ENCODE results near the gene UST. TPM values are rescaled to one million over a fixed set of nuclear protein-coding genes. Genes with fewer than 3 reads are reported as not detected.
"Not testable (repeated sequence)": the region's sequence is repeated elsewhere in the genome, so short reads cannot be mapped to it uniquely, and the experiment has no call there.

UST gene
- polyA plus RNA-seq, 1 donor (not counting 4 experiments of a cell fraction or from before 2014, with no cell fraction given) = 6.1 TPM

- no peaks in the 10 kb centered on the region for H3K36me3 ChIP-seq (ENCODE audit: control insufficient read depth in 2 of 2, extremely low read depth in 1 of 2, insufficient read depth in 2 of 2, low read length in 2 of 2)
- no peak overlapping the region for H3K4me2 ChIP-seq (ENCODE audit: control insufficient read depth, extremely low read depth, insufficient read depth, low read depth, low read length)
- H4K20me1 ChIP-seq (ENCODE audit: control insufficient read depth, extremely low read depth, insufficient read depth, low read length) = no peaks in the 10 kb centered on the region
- peaks cover 32% of the 10 kb centered on the region for H3K4me1 ChIP-seq (ENCODE audit: control insufficient read depth, extremely low read depth, insufficient read depth, low read length)
- H3K9me3 ChIP-seq (ENCODE audit: control insufficient read depth, low read depth, low read length) = no peaks in the 10 kb centered on the region
- no peaks in the 10 kb centered on the region for H3K9me1 ChIP-seq (ENCODE audit: control insufficient read depth, extremely low read depth, insufficient read depth, low read length)
- no peak for FAIRE-seq
- H2AFZ ChIP-seq (ENCODE audit: control insufficient read depth, low read length) = no peak overlapping the region
- H3K27me3 ChIP-seq (ENCODE audit: control insufficient read depth, extremely low read depth, insufficient read depth, low read length) = no peaks in the 10 kb centered on the region
- H3K4me3 ChIP-seq (ENCODE audit: control insufficient read depth in 2 of 3, extremely low read depth in 1 of 3, insufficient read depth in 2 of 3, low read depth in 1 of 3, low read length in 3 of 3) = no peak overlapping the region
- no peak for DNase-seq (ENCODE audit: low read depth, low spot score)
- TF ChIP-seq EZH2 (IDR thresholded peaks at IDR 0.05; ENCODE audit: low read length) (no peak), CTCF (optimal IDR thresholded peaks at IDR 0.05 in 1 of 3, IDR thresholded peaks at IDR 0.05 in 1 of 3, conservative IDR thresholded peaks at IDR 0.05 in 1 of 3; ENCODE audit: extremely low read depth in 1 of 3, insufficient read depth in 2 of 3, low read length in 3 of 3) (no peak)
- dilution Hi-C loops (cut with MboI; ENCODE audit: extremely low pct_ligation_motif_present, low sequenced_read_pairs) = no loop called here
- H3K79me2 ChIP-seq (ENCODE audit: control insufficient read depth, insufficient read depth, low read length) = no peaks in the 10 kb centered on the region
- peak overlapping the region; percentile 72 for H3K27ac ChIP-seq (ENCODE audit: control insufficient read depth, insufficient read depth, low read length)
- no peak overlapping the region for H3K9ac ChIP-seq (ENCODE audit: control insufficient read depth, extremely low read depth, insufficient read depth, low read length)
These were observed 108.9 kb downstream of the UST start for GRCh38 chr6:148855744-148856143.

GRCh38 chr6:148857798-148858390 lies 111.1 kb downstream of the UST start:
- Histone ChIP-seq H3K27ac (ENCODE audit: control insufficient read depth, insufficient read depth, low read length) (peak overlapping the region; percentile 72), H3K9me3 (ENCODE audit: control insufficient read depth, low read depth, low read length) (no peaks in the 10 kb centered on the region), H3K4me2 (ENCODE audit: control insufficient read depth, extremely low read depth, insufficient read depth, low read depth, low read length) (peak overlapping the region; percentile 65), H3K36me3 (ENCODE audit: control insufficient read depth in 2 of 2, extremely low read depth in 1 of 2, insufficient read depth in 2 of 2, low read length in 2 of 2) (no peaks in the 10 kb centered on the region), H2AFZ (ENCODE audit: control insufficient read depth, low read length) (no peak overlapping the region), H3K4me3 (ENCODE audit: control insufficient read depth in 2 of 3, extremely low read depth in 1 of 3, insufficient read depth in 2 of 3, low read depth in 1 of 3, low read length in 3 of 3) (no peak overlapping the region), H3K27me3 (ENCODE audit: control insufficient read depth, extremely low read depth, insufficient read depth, low read length) (no peaks in the 10 kb centered on the region), H3K79me2 (ENCODE audit: control insufficient read depth, insufficient read depth, low read length) (no peaks in the 10 kb centered on the region), H3K4me1 (ENCODE audit: control insufficient read depth, extremely low read depth, insufficient read depth, low read length) (peaks cover 32% of the 10 kb centered on the region), H3K9me1 (ENCODE audit: control insufficient read depth, extremely low read depth, insufficient read depth, low read length) (no peaks in the 10 kb centered on the region), H4K20me1 (ENCODE audit: control insufficient read depth, extremely low read depth, insufficient read depth, low read length) (no peaks in the 10 kb centered on the region), H3K9ac (ENCODE audit: control insufficient read depth, extremely low read depth, insufficient read depth, low read length) (no peak overlapping the region)
- dilution Hi-C loops (cut with MboI; ENCODE audit: extremely low pct_ligation_motif_present, low sequenced_read_pairs) = no loop called here
- TF ChIP-seq EZH2 (IDR thresholded peaks at IDR 0.05; ENCODE audit: low read length) = no peak
- no peak for TF ChIP-seq CTCF (optimal IDR thresholded peaks at IDR 0.05 in 1 of 3, IDR thresholded peaks at IDR 0.05 in 1 of 3, conservative IDR thresholded peaks at IDR 0.05 in 1 of 3; ENCODE audit: extremely low read depth in 1 of 3, insufficient read depth in 2 of 3, low read length in 3 of 3)
- FAIRE-seq (no peak), DNase-seq (ENCODE audit: low read depth, low spot score) (peak; percentile 58)

- dilution Hi-C loops (cut with MboI; ENCODE audit: extremely low pct_ligation_motif_present, low sequenced_read_pairs); H3K79me2 ChIP-seq (ENCODE audit: control insufficient read depth, insufficient read depth, low read length); H3K4me2 ChIP-seq (ENCODE audit: control insufficient read depth, extremely low read depth, insufficient read depth, low read depth, low read length): not testable (repeated sequence)
These were observed 117.3 kb downstream of the UST start for GRCh38 chr6:148864132-148864531.

More at GRCh38 chr6:148864132-148864531, 117.3 kb downstream of the UST start:
- not testable (repeated sequence) for H3K9me1 ChIP-seq (ENCODE audit: control insufficient read depth, extremely low read depth, insufficient read depth, low read length); FAIRE-seq; DNase-seq (ENCODE audit: low read depth, low spot score); H4K20me1 ChIP-seq (ENCODE audit: control insufficient read depth, extremely low read depth, insufficient read depth, low read length); H3K9ac ChIP-seq (ENCODE audit: control insufficient read depth, extremely low read depth, insufficient read depth, low read length); H3K9me3 ChIP-seq (ENCODE audit: control insufficient read depth, low read depth, low read length); H3K36me3 ChIP-seq (ENCODE audit: control insufficient read depth in 2 of 2, extremely low read depth in 1 of 2, insufficient read depth in 2 of 2, low read length in 2 of 2); H3K27me3 ChIP-seq (ENCODE audit: control insufficient read depth, extremely low read depth, insufficient read depth, low read length); H3K4me3 ChIP-seq (ENCODE audit: control insufficient read depth in 2 of 3, extremely low read depth in 1 of 3, insufficient read depth in 2 of 3, low read depth in 1 of 3, low read length in 3 of 3); H3K27ac ChIP-seq (ENCODE audit: control insufficient read depth, insufficient read depth, low read length); H2AFZ ChIP-seq (ENCODE audit: control insufficient read depth, low read length)
- peaks cover 14% of the 10 kb centered on the region for H3K4me1 ChIP-seq (ENCODE audit: control insufficient read depth, extremely low read depth, insufficient read depth, low read length)
